Breast epithelium (tissue), 3 donors: ENCODE measurements around the gene TMSB15A.

Source experiments
- CTCF ChIP-seq, 3 donors: fragments of 450-650 bp; IDR thresholded peaks; one replicate each; pipeline ENCODE4 v1.5.1; 2016 to 2017; ENCODE audit warnings: antibody characterized with exemption in 3 of 3, mild to moderate bottlenecking in 3 of 3, moderate library complexity in 3 of 3
- POLR2A ChIP-seq: fragments of 450-650 bp; IDR thresholded peaks from one replicate; pipeline ENCODE4 v1.6.1; 2016; ENCODE audit warnings: antibody characterized with exemption, mild to moderate bottlenecking, moderate library complexity
- POLR2AphosphoS5 ChIP-seq, 3 donors: sonication (generic); formaldehyde crosslinking; IDR thresholded peaks; one replicate each; pipeline ENCODE4 v1.6.1; 2017; ENCODE audit warnings: antibody characterized with exemption in 3 of 3

DNA sequence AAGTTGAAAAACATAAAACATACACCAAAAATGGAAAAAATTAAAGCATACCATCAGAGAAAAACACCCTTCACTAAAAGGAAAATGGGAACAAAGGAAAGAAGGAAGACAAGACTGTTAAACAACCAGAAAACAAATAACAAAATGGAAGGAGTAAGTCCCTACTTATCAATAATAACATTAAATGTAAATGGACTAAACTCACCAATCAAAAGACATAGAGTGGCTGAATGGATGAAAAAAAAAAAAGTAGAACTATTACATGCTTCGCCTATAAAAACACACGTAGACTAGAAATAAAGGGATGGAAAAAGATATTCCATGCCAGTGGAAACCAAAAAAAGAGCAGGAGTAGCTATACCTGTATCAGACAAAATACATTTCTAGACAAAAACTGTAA, 19.4 kb upstream of the TMSB15A start:
- no peak for TF ChIP-seq POLR2A
- no peak for TF ChIP-seq CTCF (IDR thresholded peaks at IDR 0.05)
- TF ChIP-seq POLR2AphosphoS5 (IDR thresholded peaks at IDR 0.05), result no peak
